CD14-positive monocyte (primary cell): ENCODE results near the gene TNN. TPM values are rescaled to one million over a fixed set of nuclear protein-coding genes. Genes with fewer than 3 reads are reported as not detected.

Experiments
- DNase-seq, 3 donors: peaks; one replicate each; pipeline ENCODE4 v3.0.0-alpha.2; 2011 to 2022
- H2AFZ ChIP-seq: 2 replicates; pipeline ENCODE4 v1.6.0; 2012; ENCODE audit warnings: mild to moderate bottlenecking, low read depth, low read length, inconsistent platforms; ENCODE audit not compliant: insufficient read depth, poor library complexity, severe bottlenecking
- H3K27ac ChIP-seq, 2 donors: 1 replicate in 1 of 2; 2 replicates in 1 of 2; pipeline ENCODE4 v1.5.1; 2012 to 2013; ENCODE audit warnings: low read length in 2 of 2, control low read depth in 1 of 2, inconsistent platforms in 1 of 2, low read depth in 1 of 2, mild to moderate bottlenecking in 1 of 2
- H3K27me3 ChIP-seq, 2 donors: one replicate each; pipeline versions ENCODE4 v1.6.0 to v1.6.1; 2011 to 2013; ENCODE audit warnings: low read length in 2 of 2; ENCODE audit not compliant: control insufficient read depth in 2 of 2, insufficient read depth in 2 of 2
- H3K36me3 ChIP-seq, 2 donors: replicated peaks in 1 of 2; 1 replicate in 1 of 2; 2 replicates in 1 of 2; pipeline versions ENCODE4 v1.5.1 to v1.6.1; 2012 to 2013; ENCODE audit warnings: low read length in 2 of 2, control low read depth in 1 of 2, inconsistent platforms in 1 of 2, mild to moderate bottlenecking in 1 of 2; ENCODE audit not compliant: insufficient read depth in 2 of 2, control insufficient read depth in 1 of 2
- H3K4me1 ChIP-seq, 2 donors: 1 replicate in 1 of 2; 2 replicates in 1 of 2; pipeline versions ENCODE4 v1.5.1 to v1.6.1; 2012 to 2013; ENCODE audit warnings: low read length in 2 of 2, control low read depth in 1 of 2, inconsistent platforms in 1 of 2, mild to moderate bottlenecking in 1 of 2, moderate library complexity in 1 of 2; ENCODE audit not compliant: insufficient read depth in 2 of 2, control insufficient read depth in 1 of 2
- H3K4me2 ChIP-seq: replicated peaks from 2 replicates; pipeline ENCODE3; 2012; ENCODE audit warnings: low read length, moderate library complexity, mild to moderate bottlenecking; ENCODE audit not compliant: poor library complexity, severe bottlenecking; ENCODE audit errors: extremely low read depth
- H3K4me3 ChIP-seq, 3 experiments: fragments of 200-600 bp in 1 of 3; sonication (generic) in 1 of 3; replicated peaks in 1 of 3; 1 replicate in 2 of 3; 2 replicates in 1 of 3; pipeline ENCODE4 v1.5.1; 2011 to 2013; ENCODE audit warnings: low read length in 3 of 3, mild to moderate bottlenecking in 3 of 3, control low read depth in 2 of 3, low read depth in 2 of 3, inconsistent platforms in 1 of 3, moderate library complexity in 1 of 3
- H3K79me2 ChIP-seq: 2 replicates; pipeline ENCODE4 v1.6.0; 2012; ENCODE audit warnings: mild to moderate bottlenecking, control low read depth, inconsistent platforms, low read length, moderate library complexity; ENCODE audit not compliant: insufficient read depth
- H3K9ac ChIP-seq: 2 replicates; pipeline ENCODE4 v1.6.0; 2017; ENCODE audit warnings: low read length, mild to moderate bottlenecking; ENCODE audit not compliant: insufficient read depth, poor library complexity, severe bottlenecking
- H3K9me3 ChIP-seq, 2 donors: replicated peaks in 1 of 2; 1 replicate in 1 of 2; 2 replicates in 1 of 2; pipeline versions ENCODE4 v1.5.1 to v1.6.1; 2012 to 2013; ENCODE audit warnings: low read length in 2 of 2, control low read depth in 1 of 2; ENCODE audit not compliant: control insufficient read depth in 1 of 2, insufficient read depth in 1 of 2
- H4K20me1 ChIP-seq: 2 replicates; pipeline ENCODE4 v1.6.0; 2012; ENCODE audit warnings: mild to moderate bottlenecking, low read length, control low read depth, moderate library complexity; ENCODE audit not compliant: insufficient read depth
- H3K27ac Mint-ChIP-seq, 7 donors: one replicate each; pipeline ENCODE4 v1.8.0; 2020; ENCODE audit warnings: mild to moderate bottlenecking in 7 of 7, mixed read lengths in 7 of 7, moderate library complexity in 6 of 7, inconsistent platforms in 2 of 7
- H3K27me3 Mint-ChIP-seq, 3 donors: one replicate each; pipeline ENCODE4 v1.8.0; 2021 to 2022; ENCODE audit warnings: low read depth in 3 of 3, mild to moderate bottlenecking in 3 of 3, mixed read lengths in 3 of 3, moderate library complexity in 3 of 3, inconsistent platforms in 1 of 3
- H3K36me3 Mint-ChIP-seq, 2 donors: one replicate each; pipeline ENCODE4 v1.8.0; 2020; ENCODE audit warnings: mixed read lengths in 2 of 2, inconsistent platforms in 1 of 2, mild to moderate bottlenecking in 1 of 2
- H3K4me1 Mint-ChIP-seq: one replicate; pipeline ENCODE4 v1.8.0; 2020; ENCODE audit warnings: mild to moderate bottlenecking, mixed read lengths
- H3K4me3 Mint-ChIP-seq, 2 donors: one replicate each; pipeline ENCODE4 v1.8.0; 2020; ENCODE audit warnings: mild to moderate bottlenecking in 2 of 2, mixed read lengths in 2 of 2, moderate library complexity in 1 of 2
- H3K9me3 Mint-ChIP-seq, 7 donors: one replicate each; pipeline ENCODE4 v1.8.0; 2020 to 2022; ENCODE audit warnings: mixed read lengths in 7 of 7, mild to moderate bottlenecking in 6 of 7, moderate library complexity in 6 of 7, inconsistent platforms in 2 of 7
- CTCF ChIP-seq: fragments of 200-600 bp; IDR thresholded peaks from one replicate; pipeline ENCODE4 v1.8.0; 2022; ENCODE audit warnings: antibody characterized with exemption, mild to moderate bottlenecking
- WGBS: methylation state at CpG from one replicate; pipeline ENCODE4 v1.1.5; 2013; ENCODE audit warnings: missing lambda C conversion rate; ENCODE audit not compliant: insufficient coverage; 5-methylcytosine and 5-hydroxymethylcytosine counted together
- intact Hi-C, 2 donors: fragments of 100-400 bp; cut with micrococcal nuclease; formaldehyde crosslinking; loops; one replicate each; pipeline versions ENCODE4 v1.15.0 to v1.15.1; 2023
- polyA plus RNA-seq, 3 donors: library from polyadenylated mRNA; depleted of rRNA in 1 of 3; unstranded in 2 of 3; stranded (reverse) in 1 of 3; fragments of 300-500 nt in 2 of 3; fragments of >200 nt in 1 of 3; fragmentation: Illumina TruSeq in 2 of 3; gene quantifications; 1 replicate in 2 of 3; 2 replicates in 1 of 3; pipeline ENCODE4 v1.2.3, GENCODE V29; 2012 to 2021

Gene TNN
- polyA plus RNA-seq, 3 donors: not detected

GRCh38 chr1:175145899-175146528, 78.4 kb downstream of the TNN start:
- no peak overlapping the region for H3K9ac ChIP-seq
- peaks cover 11% of the 10 kb centered on the region for H3K4me1 Mint-ChIP-seq

More at GRCh38 chr1:175145899-175146528, 78.4 kb downstream of the TNN start:
- H3K27me3 Mint-ChIP-seq: peaks cover 2 to 5% (median 5%) of the 10 kb centered on the region in 3 donors
- no peak overlapping the region for H3K27ac Mint-ChIP-seq
- no peak overlapping the region for H3K4me3 Mint-ChIP-seq
- no peak for DNase-seq
- WGBS: 75% methylated on average over 3 of the region's 7 CpGs
- H3K9me3 Mint-ChIP-seq: no peaks in the 10 kb centered on the region
- no peaks in the 10 kb centered on the region for H3K36me3 ChIP-seq
- no peak for TF ChIP-seq CTCF
- peaks cover 0 to 4% of the 10 kb centered on the region in 2 donors for H3K4me1 ChIP-seq
- H3K36me3 Mint-ChIP-seq: no peaks in the 10 kb centered on the region
- no peak overlapping the region for H3K4me2 ChIP-seq
- no peaks in the 10 kb centered on the region for H3K79me2 ChIP-seq
- intact Hi-C loops: loop anchor here in 1 of 2 donors (5.0 kb wide), 1 partner anchor 114 kb away; no protein-coding TSS in a partner anchor
- no peak overlapping the region for H3K4me3 ChIP-seq
- no peaks in the 10 kb centered on the region for H3K9me3 ChIP-seq
- no peaks in the 10 kb centered on the region for H3K27me3 ChIP-seq
- no peak overlapping the region for H3K27ac ChIP-seq
- no peaks in the 10 kb centered on the region for H4K20me1 ChIP-seq
- H2AFZ ChIP-seq: no peak overlapping the region
